HG03342 (cell line): Measurements from ENCODE around the gene PACRG.

Source experiments
- ATAC-seq: cut with Tn5 transposase; IDR thresholded peaks from one replicate; pipeline ENCODE4 v1.9.1; 2021; ENCODE audit warnings: mild to moderate bottlenecking, moderate library complexity; ENCODE audit not compliant: unreplicated experiment

Gene PACRG

DNA sequence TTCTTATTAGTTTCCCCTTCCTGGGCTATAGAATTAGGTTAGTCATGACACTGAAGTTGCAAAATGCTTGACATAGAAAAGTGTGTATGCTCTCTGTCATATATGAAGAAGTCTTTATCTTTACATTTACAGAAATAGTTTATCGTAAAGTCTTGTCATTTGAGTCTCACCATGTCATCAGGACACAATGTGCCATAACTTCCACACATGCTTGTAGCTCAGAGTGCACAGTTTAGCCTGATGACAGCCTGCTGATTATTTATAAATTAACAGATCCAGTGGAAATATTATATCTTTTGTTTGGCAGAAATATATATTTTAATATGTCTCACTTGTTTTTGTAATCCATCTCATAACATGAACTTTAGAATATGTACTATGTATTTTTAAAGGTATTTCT lies 399.8 kb downstream of the PACRG start:
- ATAC-seq, result no peak

DNA sequence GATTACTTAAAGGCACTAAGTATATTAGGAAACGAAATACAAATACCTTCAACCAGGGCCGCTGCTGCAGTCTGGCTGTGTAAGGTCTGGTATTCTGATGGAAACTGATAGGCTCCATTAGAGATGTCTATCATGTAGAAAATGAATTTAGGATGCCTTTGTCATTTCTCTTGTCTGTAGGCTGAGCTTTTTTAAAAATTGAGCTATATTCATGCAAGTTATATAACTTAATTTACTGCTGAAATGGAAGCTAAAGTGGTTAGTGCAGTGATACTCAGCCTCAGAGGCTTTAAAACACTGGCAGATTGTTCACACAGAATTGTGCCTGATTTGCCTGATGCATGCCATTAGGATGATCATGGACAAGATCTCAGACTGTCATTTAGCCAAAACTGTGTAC lies 400.6 kb downstream of the PACRG start:
- no peak for ATAC-seq

DNA sequence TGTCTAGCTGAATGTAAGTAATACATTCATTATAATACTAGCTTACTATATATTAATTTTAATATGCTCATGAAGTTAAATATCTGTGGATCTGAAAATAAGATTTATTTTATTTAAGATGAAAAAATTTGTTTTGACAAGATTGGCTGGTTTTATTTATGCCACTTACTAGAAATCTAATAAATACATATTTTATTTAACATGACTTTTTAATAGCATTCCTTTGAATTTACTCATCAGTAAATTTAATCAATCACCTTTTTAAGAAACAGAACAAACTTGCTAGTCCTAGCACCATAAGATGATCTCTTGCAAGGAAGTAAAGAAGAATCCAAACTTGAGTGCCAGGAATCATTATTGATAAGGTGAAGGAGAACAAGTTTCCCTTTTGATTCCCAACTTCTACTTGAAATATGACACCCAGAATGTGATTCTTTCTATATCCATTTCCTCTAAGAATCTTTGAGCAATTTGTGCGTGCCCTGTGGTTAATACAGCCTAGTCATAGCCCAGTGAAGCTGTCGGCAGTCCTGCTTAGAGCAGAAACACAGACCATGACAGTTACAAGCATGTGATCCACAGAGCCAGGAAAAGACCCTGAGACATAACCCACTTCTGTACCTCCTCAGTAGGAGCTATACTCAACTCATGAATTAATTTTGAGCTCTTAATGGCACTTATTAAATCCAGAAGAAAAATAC lies 404.4 kb downstream of the PACRG start:
- no peak for ATAC-seq

DNA sequence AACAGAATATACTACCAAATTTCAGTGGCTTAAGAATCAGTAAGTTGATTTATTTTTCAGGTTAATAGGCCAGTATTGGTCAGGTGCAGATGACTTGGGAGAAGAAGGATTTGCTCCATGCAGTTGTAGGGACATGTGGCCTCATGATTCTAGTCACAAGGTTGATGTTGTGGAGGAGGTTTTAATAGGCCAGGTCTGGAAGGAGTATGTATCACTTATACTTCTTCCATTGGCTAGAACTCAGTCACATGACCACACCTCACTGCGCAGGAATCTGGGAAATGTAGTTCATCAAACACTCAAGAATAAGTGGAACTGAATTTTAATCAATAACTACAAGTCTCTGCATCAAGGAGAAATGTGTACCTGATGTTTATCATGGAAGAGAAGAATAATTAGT lies 405.2 kb downstream of the PACRG start:
- ATAC-seq, result no peak

DNA sequence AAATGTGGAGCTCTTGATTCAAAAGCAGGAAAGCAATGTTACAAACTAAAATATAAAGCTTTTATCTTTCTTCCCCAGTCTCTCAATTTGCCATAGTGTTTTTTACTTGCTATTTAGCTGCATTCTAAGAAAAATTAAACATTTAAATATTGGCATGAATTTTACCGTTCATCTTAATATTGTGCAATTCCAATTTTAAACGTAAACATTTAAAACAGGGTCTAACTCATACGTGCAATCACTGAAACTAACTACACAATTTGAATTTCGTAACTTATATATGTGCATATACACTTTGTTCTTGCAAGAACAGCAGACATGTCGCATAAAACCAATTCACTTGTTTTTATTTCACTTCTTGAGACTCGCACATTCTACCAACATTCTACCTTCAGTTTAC lies 405.9 kb downstream of the PACRG start:
- no peak for ATAC-seq

DNA sequence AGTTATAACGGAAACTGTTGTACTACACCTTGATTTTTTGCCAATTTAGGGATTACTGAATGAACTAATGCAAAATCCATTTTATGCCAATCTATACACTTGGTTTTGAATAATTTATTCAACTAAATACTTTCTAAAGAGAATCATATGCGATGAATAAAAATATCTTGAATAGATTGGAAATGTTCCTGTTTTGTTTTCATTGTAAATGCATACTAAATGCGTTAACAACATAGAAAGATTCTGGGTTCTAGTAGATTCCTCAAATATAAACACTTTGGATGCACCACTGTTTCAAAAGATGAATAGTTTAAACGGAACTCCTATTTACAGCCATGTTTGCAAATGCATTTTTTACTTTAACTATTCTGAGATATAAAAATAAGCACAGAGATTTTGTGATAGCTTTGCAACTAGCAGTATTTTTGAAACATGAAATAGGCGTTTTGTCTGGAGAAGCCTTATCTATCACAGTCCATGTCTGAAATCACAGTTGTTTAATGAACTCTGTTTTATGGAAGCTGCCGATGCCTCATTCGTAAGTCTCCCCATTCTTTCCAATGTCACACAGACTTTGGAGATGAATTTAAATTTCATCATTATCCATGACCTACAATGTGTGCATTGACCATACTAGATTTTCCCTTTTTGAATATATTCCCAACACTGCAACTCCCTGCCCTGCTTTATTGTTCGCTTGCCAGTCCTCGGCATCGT lies 409.1 kb downstream of the PACRG start:
- ATAC-seq, result no peak

DNA sequence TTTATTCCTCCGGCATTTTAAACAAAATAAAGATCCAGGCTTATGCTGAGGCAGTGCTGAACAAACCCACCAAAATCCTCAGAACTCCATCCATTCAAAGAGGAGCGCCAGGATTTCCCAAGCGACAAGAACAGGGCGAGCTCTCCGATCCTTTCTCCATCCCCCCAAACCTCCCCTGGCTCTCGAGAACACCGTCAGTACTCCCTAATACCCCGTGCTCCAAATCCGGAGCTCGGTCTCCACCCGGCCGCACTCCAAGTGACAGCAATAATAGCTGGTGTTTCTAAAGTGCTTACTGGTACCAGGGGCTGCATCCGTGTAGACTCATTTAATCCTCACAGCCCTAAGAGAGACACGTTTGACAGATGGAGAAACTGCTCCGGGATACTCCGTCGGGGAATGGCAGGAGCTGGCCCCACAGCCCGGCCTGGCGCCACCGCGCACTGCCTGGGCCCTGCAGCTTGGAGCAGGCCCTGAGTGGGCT lies 409.7 kb downstream of the PACRG start:
- no peak for ATAC-seq

DNA sequence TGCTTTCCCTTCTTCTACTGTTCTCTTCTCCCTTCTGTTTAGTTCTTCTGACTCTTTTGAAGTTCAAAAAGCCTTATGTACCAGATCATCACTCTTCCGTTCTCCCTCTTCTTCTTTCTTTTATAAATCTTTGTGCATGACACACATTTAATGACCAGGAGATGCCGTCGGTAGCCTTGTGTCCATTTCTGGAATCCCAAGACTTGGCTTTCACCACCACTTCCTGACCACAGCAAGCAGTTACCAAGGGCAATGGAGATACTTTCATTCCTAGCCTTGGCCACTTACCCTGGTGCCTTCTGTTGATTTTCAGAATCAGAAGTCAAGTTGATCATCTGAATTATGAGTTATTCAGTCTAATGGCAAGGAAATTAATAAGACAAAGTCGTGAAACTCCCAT lies 418.3 kb downstream of the PACRG start:
- ATAC-seq, result no peak

DNA sequence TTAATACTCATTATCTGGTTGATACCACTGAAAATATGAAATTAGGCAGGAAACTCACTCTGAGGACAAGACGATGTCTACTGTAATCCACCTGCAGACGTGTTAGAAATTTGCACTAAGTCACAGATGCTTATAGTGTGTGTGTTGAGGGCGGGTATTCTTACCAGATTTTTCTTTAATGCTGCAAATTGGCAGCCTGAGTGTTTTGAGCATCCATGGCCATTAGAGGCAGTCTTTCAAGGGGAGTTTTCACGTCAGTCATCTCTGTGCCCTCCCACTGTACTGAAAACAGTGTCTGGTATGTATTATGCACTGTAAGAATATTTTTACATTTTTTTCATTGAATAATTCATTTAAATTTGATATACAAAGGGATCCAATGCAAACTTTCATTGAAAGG lies 420.2 kb downstream of the PACRG start:
- no peak for ATAC-seq

DNA sequence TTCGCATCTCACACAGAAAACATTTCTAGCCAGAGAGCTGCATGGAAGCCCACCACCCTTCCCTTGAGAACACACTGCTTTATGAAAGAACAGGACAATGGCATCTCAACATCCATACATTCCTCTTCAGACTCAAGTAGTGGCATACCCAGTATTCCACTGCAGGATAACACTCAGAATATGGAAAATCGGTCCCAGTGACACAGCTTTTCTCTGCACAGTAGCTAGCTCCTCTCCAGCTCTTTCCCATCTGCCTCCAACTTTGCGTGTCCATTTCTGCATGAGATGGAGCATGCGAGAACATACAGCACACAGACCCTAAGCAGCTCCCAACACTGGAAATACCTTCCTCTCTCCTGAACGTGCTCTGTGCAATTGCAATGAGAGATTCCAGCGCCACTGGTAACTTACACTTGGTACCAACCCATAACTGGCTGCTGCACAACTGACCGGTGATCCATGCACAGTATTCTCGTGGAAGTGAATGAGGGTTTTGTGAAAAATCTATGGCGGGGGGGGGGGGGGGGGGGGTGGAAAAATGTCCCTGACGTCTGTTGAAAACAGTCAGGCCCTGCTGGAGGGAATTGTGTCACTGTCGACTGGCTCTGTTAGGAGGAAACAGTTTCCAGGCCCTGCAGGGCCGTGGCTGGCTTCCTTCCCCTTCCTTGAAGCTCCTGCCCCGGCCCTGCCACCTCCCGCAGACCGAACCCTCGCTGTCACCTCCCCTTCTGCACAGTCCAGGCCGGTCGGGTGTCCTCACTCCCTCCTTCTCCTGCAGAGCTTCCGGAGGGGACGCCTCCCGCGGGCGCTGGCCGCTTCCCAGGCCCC lies 420.9 kb downstream of the PACRG start:
- ATAC-seq, result no peak

DNA sequence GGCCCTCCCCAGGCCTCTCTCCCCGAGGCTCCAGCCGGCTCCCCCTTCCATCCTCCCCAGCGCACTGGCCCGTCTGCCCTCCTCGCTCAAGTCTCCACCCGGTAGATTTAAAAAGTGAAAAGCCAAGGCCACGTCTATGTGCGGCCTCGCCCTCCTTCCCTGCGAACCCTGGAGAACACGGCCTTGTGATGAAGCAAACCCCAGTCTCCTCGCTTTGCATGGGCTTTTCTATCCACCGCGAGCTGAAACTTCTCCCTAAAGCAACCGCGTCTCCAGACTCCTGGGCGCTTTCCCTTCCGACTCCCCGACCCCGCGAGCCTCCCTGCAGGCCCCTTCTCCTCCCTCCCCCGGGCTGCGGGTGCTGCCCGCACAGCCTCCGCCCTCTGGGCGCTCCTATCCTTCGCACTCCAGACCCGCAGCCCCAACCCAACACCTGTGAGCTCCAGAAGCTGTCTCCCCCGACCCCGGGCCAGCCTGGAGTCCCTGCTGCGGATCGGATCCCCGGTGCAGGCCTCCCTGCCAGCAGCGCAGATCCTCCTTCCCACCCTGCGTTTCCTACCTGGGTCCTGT lies 421.6 kb downstream of the PACRG start:
- ATAC-seq, result no peak

DNA sequence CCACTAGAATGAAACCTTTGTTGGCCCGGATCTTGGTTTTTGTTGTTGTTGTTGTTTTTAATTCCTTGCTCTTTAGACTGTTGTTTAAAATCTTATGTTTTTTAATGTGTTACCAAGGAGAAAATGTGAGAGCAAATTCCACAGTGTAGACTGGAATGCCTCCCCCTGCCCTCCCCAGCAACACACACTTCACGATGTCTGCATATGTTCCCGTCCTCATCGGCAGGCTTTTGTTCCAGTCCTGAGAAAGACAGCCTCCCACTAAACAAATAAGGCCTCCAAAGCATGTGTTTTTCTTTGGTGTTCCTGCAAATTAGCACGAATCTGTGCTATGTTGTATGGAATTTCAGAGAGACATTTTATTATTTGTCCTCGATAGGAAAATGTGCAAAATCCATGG lies 423.4 kb downstream of the PACRG start:
- no peak for ATAC-seq

DNA sequence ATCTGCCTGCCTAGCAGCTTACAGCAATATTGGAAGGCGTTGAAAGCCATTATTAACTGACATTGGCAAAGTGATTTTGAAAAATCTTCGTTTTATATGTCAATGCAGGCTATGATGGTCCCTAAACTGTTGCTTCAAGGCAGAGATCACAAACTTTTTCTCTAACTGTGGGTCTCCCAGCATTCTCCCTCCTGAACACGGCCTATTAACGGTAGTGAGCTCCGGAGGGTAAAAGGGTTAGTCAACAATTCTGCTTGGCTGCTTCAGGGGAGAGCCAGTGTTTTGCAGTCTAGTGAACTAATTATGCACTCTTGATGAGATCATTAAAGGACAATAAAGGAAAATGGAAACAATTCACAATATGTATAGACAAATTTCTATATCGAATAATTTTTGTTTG lies 424.9 kb downstream of the PACRG start:
- no peak for ATAC-seq

DNA sequence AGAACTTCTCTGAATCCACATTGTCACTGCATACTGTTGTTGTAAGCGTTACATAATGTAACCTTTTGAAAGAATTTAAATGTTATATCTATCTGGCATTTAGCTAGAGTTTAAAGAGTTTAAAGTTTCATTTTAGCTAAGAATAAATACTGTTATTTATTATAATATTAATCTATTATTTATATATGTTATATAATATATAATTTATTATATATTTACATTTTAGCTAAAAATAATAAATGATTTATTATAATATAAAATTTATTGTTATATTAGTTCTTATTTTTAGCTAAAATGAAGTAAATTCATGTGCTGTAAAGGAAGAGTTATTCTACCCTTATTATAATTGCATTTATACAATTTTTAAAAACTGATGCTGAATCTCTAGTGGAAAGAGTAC lies 431.3 kb downstream of the PACRG start:
- ATAC-seq, result no peak

DNA sequence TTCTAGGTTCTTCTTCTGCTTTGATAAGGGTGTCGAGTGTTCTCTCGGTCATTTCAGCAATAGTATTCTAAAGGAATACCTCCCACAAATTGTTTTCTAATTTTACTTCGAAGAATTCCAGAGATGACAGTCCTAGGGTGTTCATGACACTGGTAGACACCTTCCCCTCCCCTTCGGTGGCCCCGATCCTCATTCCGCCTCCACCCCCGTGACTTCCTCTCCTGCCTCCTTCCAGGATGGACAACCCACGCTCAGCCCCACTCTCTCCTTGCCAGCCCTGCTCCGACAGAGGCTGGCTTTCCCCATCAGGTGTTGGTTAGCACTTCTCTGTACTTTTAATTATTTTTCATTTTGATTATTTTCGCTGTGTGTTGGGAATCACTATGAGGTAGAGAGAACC lies 431.9 kb downstream of the PACRG start:
- no peak for ATAC-seq

DNA sequence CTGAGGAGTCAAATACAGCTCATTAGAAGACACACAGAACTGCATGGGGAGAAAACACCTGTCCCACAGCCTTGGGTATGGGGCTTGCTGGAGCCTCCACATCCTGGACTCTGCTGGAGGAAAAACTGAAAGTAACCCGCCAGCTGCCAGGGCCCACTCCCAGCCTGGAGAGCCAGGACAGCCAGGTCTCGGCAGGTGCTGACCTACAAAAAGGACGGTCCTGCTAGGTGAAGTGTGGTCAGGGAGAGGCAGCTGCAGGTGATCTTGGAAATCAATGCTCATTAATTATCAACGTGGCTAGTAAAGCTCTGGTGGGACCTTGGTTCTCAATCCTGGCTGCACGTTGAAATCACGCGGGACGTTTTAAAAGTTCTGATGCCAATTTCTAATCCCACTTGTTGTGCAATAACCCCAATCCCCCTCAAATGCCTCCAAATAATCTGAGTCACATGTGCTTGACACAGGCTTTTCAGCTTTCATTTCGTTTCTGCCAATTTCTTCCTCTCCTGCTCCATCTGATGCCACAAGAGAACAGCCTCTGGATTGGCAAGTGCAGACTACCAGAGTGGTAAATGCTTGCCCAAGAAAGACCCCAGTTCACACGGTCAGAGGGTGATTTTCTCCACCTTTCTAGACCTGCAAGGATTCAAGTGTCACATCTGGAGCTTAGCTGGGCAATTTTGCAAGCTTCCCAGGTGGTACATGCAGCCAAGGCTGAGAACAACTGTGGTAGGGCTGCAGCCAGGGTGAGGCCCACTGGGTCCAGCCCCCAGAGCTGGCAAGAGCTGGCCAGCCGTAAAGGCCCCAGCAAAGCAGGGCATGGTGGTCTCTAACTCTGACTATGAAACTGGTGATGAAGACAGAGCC lies 434.5 kb downstream of the PACRG start:
- ATAC-seq, result no peak

DNA sequence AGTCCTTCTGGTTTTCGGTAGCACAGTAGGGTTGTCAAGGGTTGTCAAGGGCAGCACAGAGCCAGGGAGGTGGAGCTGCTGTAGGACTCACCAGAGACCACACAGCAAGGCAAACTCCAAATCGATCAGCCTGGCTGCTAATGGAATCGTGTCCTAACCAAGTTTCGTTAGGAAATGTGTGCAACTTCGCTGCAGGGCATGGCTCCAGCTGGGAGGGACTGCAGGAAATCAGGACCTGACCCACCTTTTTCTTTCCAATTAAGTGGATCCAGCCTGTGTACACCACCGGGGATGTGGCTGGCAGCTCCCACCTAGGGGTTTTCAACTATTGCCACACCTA lies 435.1 kb downstream of the PACRG start:
- no peak for ATAC-seq

DNA sequence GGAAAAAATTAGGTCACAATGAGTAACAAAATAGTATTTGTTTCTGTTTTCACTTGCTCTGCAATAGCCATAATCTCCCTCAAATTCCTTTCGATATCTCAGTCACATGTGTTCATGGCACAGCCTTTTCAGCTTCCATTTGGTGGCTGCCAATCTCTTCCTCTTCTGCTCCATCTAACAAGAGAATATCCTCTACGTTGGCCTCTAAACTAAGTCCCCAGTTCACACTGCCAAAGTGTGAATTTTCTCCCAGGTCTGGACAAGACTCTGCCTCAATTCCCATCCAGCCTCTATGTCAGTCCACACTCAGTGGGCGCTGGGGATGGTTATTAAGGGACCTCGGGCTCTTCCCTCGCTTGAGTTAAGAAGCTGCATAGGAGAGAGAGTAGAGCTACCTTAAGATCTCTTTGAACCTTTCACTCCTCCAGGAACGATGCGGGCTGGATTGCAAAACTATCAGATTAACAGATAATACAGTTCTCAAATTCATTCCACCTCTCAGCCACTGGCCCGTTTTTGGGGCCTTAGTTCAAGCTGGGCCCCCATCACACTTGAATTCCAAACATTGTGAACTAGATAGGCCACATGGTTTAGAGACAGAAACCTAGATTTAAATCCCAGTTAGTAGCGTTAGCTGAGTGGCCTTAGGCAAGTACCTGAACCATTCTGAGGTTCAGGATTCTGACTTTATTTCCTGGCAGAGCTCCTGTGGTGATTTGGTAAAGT lies 436.6 kb downstream of the PACRG start:
- ATAC-seq, result no peak

DNA sequence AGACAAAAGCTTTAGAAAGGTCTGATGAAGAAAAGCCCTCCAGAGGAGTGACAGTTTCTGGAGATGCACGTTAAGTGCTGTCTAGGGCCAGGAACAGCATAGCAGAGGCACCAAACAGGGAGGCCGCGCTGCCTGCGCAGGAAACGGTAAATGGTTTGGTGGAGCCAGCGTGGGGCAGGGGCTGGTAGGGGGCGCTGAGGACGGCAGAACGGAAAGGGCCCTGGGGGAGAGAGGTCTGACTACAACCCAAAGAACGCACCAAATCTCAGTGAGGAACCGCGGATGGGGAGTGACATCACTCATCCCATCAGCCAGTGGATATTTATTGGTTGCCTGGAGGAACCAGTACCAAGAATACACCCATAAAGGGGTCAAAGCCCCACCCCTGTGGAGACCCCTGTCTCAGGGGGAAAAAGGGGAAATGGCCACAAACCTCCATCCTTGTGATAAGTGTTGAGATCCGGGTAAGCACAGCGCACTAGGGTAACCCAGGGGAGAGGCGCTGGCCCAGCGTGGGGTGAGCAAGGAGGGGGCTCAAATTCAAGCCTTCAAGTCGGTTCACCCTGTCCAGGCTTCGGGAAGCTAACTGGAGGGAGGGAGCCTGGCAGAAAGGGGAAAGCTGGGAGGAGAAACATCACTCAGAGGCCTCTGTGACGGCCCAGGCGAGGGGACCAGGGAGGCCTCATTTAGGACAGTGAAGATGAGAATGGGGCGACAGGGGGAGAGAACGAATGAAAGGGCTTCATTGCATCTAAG lies 437.6 kb downstream of the PACRG start:
- no peak for ATAC-seq
